Skeletal muscle cell (primary cell): ENCODE measurements around the gene CES4A.
"Not testable (repeated sequence)": the region's sequence is repeated elsewhere in the genome, so short reads cannot be mapped to it uniquely, and the experiment has no call there.

Experiments used
- DNase-seq: peaks from one replicate; pipeline ENCODE4 v3.0.0-alpha.2; 2010; ENCODE audit warnings: low read depth
- H3K4me3 ChIP-seq: 2 replicates; pipeline ENCODE4 v1.5.1; 2011; ENCODE audit warnings: low read depth, mild to moderate bottlenecking, control low read depth, low read length, moderate library complexity

Gene CES4A

DNA sequence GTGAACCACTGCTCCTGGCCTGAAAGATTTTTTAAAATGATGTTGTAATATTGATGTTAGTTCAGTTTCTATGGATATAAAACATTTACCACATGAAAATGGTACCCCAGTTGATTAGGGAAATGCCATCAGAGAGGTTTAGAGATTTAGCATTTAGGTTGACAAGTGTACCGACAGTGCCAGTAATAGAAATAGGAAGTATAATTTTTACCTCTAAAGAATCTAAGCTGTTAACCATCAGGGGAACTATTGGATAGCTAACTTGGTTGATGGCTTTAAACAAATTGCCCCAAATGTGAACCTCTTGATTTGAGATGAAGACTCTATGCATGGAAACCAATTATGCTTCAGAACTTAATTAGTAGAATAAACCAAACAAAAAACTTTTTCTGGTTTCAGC lies 47.0 kb downstream of the CES4A start:
- no peak overlapping the region for H3K4me3 ChIP-seq
- no peak for DNase-seq

DNA sequence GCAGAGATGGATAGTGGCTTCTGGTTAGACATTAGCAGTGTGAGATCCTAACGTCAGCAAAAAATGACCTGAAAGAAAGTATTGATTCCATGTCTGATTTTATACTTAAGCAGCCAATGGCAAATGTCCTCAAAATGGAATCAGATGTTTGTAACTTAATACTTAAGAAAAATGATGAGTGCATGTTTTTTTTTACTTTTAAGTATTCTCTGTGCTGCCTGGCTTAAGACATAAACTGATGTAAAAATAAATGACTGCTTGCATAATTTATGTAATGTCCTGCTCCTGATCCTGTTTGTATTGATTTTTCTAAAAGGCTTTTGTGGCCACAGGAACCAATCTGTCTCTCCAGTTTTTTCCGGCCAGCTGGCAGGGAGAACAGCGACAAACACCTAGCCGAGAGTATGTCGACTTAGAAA lies 47.9 kb downstream of the CES4A start:
- no peak overlapping the region for H3K4me3 ChIP-seq
- DNase-seq, result no peak

- DNase-seq, result no peak
- no peak overlapping the region for H3K4me3 ChIP-seq
Observed at GRCh38 chr16:67039260-67040020, 51.1 kb downstream of the CES4A start.

DNA sequence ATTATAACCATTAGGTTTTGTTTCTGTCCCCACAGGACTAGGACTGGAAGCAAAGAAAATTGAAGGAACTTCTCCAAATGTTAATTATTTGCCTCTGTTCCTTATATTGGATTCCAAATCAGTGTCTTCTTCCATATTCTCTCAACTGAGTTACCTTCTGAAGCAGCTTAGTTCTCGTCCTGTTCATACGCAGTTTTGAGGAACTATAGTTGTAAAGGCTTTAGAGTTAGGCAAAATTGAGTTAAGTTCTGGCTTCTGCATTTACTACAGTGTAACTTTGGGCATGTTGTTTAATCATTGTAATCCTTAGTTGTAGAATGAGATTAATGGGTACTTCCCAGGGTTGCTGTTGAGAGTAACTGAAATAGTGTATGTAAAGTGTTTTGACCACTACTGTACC lies 51.8 kb downstream of the CES4A start:
- no peak overlapping the region for H3K4me3 ChIP-seq
- no peak for DNase-seq

DNA sequence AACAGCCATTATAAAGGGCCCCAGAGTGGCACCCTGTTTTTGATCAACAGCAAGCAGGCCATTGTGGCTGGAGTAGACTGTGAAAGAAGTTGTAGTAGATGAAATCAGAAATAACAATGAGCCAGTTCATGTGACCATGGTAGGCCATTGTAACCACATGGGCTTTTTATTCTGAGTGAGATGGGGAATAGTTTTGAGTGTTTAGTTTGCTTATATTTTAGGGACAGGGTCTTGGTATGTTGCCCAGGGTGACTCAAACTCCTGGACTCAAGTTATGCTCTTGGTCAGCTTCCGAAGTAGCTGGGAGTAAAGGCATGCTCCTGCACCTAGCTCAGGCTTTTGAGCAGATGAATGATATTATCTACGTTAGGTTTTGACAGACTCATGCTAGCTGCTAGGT lies 52.5 kb downstream of the CES4A start:
- H3K4me3 ChIP-seq, result no peak overlapping the region
- no peak for DNase-seq

GRCh38 chr16:67041520-67041919 lies 53.1 kb downstream of the CES4A start:
- H3K4me3 ChIP-seq, DNase-seq: not testable (repeated sequence)

DNA sequence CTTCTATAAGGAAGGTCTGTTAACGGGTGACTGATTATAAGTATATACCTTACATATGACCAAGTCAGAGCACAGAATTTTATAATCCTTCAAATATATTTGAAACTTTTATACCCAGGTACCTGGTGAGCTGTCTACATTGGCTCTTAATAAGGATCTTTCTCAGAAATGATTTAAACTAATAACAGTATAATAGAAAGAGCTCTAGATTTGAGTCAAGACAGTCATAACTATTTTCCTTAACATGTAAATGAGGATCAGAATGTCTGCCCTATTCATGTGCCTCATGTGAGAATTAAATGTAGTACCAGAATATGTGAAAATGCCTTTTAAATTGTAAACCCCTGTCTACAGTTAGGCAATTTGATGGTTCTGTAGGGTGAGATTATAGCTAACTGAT lies 55.0 kb downstream of the CES4A start:
- DNase-seq, result no peak
- no peak overlapping the region for H3K4me3 ChIP-seq

- H3K4me3 ChIP-seq, result no peak overlapping the region
- DNase-seq, result no peak
Observed at GRCh38 chr16:67050796-67051195, 62.4 kb downstream of the CES4A start.

GRCh38 chr16:67052399-67052798 lies 64.0 kb downstream of the CES4A start:
- H3K4me3 ChIP-seq, result no peak overlapping the region
- DNase-seq, result no peak

DNA sequence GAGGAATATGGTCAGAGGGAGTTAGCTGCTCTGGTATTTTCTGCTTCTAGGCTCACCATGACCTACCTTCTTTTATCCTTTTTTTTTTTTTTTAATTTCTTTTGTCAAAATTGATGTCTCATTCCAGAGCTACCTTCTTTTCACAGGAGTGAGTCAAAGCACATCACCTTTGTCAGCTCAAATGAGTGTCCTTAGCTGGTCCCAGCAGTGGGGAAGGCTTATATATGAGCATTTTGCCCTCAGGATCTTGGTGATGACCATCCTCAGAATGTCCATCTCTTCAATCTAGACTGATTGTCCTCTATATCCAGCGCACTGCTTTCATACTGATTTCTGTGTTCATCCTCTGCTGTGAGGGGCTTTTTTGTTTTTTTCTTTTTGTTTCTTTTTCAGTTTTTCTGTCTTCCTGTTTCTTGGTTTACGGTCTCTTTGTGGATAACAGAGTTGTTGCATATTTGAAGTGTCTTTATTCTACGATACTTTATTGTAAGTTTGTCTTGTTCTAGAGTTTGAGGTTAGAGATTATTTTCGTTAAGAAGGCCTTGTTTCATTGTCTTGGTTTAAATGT lies 65.5 kb downstream of the CES4A start:
- DNase-seq, result no peak
- no peak overlapping the region for H3K4me3 ChIP-seq

- no peak overlapping the region for H3K4me3 ChIP-seq
- DNase-seq, result no peak
Observed at GRCh38 chr16:67054901-67055300, 66.5 kb downstream of the CES4A start.

DNA sequence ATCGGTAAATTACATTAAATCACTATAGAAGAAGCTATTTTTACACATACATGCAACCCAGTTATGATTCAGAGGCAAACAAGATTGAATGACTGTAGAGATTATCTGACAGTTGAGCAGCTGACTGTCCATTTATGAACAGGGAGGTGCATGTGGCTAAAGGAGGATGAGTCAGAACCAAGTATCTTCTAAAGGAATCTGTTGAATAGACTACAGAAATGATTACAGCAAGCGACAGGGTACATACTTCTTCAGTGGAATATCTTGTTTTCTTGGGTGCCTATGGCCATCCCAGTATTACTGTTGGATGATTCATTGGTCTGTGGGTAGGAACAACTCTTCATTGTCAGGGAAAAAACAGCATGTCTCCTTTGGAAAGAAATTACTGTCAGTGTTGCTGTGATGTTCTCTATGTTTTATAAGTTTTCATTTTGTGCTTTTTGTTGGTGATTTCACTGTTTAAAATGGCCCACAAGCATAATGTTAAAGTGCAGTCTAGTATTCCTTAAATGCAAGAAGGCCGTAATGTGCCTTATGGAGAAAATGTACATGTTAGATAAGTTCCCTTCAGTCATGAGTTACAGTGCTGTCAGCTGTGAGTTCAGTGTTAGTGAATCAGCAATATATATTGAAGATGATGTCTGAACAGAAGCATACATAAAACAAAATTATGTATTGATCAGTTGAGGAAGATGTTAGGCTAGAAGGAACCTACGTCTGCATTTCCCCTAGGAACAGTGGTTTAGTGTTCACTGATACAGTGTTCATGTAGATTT lies 67.5 kb downstream of the CES4A start:
- H3K4me3 ChIP-seq, result no peak overlapping the region
- DNase-seq, result peak; percentile 94
